HG02870 (cell line): ENCODE results near the gene ATP2A3.
"Not testable (repeated sequence)": the region's sequence is repeated elsewhere in the genome, so short reads cannot be mapped to it uniquely, and the experiment has no call there.

Source experiments
- ATAC-seq: cut with Tn5 transposase; IDR thresholded peaks from one replicate; pipeline ENCODE4 v1.9.1; 2021; ENCODE audit warnings: mild to moderate bottlenecking, moderate library complexity; ENCODE audit not compliant: unreplicated experiment

The ATP2A3 gene

GRCh38 chr17:3956983-3957382 is 7.3 kb downstream of the ATP2A3 start:
- no peak for ATAC-seq

DNA sequence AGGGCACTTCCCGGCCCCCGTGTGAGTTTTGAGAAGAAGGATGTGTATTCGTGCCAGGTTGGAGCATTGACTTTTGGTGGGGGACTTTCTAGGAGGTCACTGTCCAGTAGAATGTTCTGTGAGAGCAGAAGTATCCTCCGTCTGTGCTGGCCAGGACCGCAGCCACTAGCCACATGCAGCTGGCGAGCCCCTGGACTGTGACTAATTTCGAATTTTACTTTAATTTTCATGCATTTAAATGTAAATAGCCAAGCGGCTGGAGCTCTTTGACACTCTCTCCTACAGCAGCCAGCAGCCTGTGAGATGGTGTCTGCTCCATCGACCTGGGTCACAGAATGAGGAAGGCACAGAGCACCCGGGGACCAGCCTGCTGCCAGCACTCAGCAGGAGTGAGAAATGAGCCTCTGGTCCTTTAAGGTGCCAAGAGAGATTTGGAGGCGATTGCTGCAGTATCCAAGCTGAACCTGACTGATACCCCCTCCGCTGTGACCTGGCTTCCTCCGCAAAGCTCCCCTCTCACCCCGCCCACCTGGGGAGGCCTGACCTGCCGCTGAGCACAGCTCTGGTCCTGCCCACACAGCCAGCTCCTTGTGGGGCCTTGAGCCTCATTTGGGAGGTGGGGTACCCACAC is 7.8 kb downstream of the ATP2A3 start:
- ATAC-seq = no peak

DNA sequence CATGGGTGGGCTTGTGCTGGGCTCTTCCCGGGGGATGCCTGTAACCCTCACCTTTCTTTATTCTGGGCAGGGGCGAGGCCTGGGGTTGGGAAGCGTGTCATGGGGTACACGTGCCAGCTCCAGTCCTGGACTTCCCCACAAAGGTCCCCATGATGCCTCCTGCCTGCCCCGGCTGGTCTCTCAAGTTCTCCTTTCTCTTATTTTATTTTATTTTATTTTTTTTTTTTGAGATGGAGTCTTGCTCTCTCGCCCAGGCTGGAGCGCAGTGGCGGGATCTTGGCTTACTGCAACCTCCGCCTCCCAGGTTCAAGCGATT is 8.6 kb downstream of the ATP2A3 start:
- no peak for ATAC-seq

DNA sequence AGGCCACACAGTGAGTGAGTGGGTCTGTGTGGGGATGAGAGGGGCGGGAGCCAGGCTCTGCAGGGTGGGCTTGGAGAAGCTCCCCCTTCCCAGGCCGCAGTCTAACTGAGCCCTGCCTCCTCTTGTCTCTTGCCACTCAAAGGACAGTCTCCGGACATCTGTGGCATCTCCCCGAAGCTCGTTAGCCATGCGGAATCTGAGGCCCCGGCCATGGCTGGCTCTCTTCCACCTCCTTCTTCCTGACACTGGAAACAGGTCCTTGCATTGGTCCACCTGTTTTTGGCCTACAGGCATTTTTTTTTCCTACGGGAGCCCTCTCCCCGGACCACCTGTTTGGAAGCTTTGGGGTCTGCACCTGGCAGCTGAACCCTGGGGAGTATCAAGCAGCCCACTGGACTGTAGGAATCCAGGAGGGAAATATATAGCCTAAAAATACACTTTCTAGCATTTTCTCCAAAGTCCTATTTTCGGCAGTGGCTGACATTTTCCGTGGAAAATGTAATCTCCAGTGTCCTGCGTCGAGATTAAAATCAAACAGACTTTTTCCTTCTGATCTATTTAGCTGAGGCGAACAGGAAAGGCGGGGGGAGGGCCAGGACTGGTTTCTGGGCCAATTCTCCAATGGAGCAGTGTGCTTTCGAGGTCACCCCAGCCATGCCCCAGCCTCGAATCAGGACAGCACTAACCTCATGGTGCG is 9.1 kb downstream of the ATP2A3 start:
- no peak for ATAC-seq

- ATAC-seq = no peak
Observed at GRCh38 chr17:3954086-3954485, 10.2 kb downstream of the ATP2A3 start.

GRCh38 chr17:3953542-3953941 is 10.7 kb downstream of the ATP2A3 start:
- no peak for ATAC-seq

DNA sequence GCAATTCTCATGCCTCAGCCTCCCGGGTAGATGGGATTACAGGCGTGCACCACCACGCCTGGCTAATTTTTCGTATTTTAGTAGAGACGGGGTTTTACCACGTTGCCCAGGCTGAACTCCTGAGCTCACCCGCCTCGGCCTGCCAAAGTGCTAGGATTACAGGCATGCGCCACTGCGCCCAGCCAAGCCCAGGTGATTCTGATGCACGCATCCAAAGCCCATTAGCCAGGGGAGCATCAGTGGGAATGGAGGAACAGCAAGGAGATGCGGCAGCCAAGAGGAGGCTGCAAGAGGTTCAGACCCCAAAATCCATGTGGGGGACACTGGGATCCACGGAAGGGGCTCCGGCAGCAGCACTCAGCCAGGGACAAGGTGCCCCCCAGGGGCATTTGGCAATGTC is 12.1 kb downstream of the ATP2A3 start:
- ATAC-seq = no peak

DNA sequence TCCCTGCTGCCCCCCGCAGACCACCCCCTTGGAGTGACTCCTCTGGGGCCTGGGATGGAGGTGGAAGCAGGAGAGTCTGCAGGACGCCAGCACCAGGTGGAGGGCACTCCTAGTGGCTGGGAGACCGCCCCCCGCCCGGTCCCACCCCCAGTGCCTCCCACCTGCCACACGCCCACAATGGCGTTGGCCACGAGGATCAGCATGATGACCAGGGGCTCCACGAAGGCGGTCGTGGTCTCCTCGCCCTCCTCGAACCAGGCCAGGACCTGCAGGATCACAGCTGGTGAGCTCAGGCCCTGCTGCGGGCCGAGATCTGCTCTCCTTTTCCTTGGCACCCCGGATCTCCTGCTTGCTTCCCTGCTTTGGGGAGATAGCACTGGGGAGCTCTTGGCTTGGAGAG is 12.8 kb downstream of the ATP2A3 start:
- no peak for ATAC-seq

GRCh38 chr17:3951003-3951402 is 13.2 kb downstream of the ATP2A3 start:
- ATAC-seq = no peak

GRCh38 chr17:3950584-3950983 is 13.7 kb downstream of the ATP2A3 start:
- no peak for ATAC-seq

DNA sequence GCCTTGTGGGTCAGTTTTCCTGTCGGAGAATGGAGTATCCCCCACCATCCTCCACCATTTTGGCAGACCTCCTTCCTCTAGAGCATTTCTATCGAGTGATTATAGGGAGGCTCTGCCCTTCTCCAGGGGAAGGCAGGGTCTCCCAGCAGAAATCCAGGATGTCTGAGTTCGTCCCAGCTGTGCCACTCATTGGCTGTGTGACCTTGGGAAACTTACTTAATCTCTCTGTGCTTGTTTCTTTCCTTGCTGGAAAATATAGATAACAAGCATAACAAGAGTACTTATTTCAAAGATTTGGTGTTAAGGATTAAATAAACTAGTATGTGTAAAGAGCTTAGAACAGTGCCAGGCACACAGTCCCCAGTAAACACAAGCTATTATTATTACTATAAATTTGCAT is 14.8 kb downstream of the ATP2A3 start:
- ATAC-seq = no peak

GRCh38 chr17:3948551-3948950 is 15.7 kb downstream of the ATP2A3 start:
- ATAC-seq = not testable (repeated sequence)

DNA sequence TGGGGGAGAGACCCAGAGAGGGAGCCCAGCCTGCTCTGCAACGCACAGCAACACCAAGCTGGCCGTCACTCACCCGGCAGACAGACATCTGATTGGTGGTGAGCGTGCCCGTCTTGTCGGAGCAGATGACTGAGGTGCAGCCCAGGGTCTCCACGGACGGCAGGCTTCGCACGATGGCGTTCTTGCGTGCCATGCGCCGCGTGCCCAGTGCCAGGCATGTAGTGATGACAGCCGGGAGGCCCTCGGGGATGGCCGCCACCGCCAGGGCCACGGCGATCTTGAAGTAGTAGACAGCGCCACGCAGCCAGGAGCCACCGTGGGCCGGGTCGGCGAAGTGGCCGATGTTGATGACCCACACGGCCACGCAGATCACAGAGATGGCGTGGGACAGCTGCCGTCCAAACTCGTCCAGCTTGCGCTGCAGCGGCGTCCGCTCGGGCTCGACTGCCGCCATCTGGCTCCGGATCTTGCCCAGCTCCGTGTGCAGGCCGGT is 16.9 kb downstream of the ATP2A3 start:
- no peak for ATAC-seq

DNA sequence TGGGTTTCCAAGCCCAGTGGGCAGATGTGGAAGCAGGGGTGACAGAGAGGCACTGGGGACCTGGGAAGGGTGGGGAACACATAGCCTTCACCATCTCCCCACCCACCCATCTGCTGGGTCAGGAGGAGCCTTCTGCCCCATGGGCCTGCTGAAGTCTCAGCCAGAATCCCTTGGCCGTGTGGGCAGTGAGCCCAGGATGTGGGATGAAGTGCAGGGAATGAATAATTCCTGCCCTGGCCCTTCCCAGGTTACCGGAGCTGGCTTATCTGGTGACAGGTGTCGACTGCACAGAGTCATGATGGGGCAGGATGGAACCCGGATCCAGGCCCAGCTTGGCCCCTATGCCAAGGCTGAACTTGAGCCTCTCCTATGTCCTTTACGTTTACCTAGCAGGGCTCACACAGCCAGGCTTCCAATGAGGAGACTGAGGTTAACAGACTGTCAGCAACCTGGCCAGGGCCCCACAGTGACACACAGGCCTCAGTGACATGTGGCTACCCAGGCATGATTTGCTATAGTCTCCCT is 17.5 kb downstream of the ATP2A3 start:
- no peak for ATAC-seq

- ATAC-seq = no peak
Observed at GRCh38 chr17:3944485-3945388, 19.5 kb downstream of the ATP2A3 start.

DNA sequence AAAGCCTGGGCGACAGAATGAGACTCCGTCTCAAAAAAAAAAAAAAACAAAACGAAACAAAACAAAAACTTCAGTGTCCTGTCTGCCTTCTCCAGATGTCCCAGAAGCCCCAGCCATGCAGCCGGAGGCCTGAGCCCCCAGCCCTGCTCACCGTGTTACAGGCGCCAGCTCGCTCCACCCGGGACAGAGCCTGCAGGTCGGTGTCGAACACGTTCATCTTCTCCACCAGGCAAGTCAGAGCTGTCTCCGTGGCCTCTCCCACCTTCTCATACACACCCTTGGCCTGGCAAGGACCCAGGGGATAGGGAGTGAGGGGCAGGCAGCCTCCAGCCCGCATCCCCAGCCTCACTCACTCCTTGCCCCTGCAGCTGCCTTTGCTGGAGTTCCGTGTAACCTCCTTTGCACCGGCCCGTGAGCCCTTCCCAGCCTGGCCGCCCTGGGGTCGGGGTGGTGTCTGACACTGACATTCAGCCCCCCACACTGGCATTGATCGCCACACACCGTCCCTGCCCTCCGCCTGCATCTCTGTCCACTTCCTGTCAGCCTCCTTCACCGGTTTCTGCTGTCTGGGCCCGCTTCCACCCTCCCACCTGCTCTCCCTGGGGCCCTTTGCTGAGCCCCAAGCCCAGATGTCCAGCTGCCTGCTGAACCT is 20.9 kb downstream of the ATP2A3 start:
- no peak for ATAC-seq

DNA sequence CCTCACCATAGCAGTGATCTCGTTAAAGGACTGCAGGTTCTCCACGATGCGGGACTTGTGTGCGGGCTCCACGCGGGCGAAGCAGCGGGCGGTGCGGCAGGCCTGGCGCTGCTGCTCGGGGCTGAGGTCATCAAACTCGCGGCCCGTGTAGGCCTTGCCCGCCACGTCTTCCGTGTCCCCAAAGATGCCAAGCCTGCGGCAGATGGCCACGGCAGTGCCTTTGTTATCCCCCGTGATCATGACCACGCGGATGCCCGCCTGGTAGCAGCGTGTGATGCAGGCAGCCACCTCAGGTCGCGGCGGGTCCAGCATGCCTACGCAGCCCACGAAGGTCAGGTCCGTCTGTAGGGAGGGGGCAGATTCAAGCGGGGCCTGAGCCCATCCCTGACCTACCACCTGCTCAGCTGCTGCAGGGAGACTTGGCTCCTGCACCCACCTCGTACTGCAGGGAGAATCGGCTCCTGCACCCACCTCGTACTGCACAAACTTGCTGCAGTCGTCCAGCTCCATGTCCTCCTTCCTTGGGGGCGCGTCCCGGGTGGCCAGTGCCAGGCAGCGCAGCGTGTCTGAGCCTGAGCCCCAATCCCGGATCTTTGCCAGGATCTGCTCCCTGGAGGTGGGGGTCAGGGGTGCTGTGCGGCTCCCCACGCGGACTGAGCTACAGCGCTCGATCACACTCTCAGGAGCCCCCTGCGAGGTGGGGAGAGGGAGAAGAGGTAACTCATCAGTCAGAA is 23.1 kb downstream of the ATP2A3 start:
- no peak for ATAC-seq

- no peak for ATAC-seq
Observed at GRCh38 chr17:3937359-3937758, 26.9 kb downstream of the ATP2A3 start.

- ATAC-seq = no peak
Observed at GRCh38 chr17:3935825-3936355, 28.3 kb downstream of the ATP2A3 start.

- no peak for ATAC-seq
Observed at GRCh38 chr17:3935140-3935542, 29.1 kb downstream of the ATP2A3 start.
